Cardiac muscle cell (in vitro differentiated cells and primary cell): ENCODE results near the gene ANAPC16. TPM values are rescaled to one million over a fixed set of nuclear protein-coding genes. Genes with fewer than 3 reads are reported as not detected.

Experiments used
- DNase-seq, 2 donors: peaks; one replicate each; pipeline versions ENCODE4 v3.0.0 to v3.0.0-alpha.2; 2010 to 2017; ENCODE audit warnings: low read depth in 1 of 2, low spot score in 1 of 2
- H3K27ac ChIP-seq: fragments of 200-600 bp; sonication (generic); 2 replicates; pipeline ENCODE4 v1.5.1; 2016
- H3K27me3 ChIP-seq: fragments of 200-600 bp; sonication (generic); 2 replicates; pipeline ENCODE4 v1.6.0; 2016; ENCODE audit warnings: control low read depth
- H3K36me3 ChIP-seq: fragments of 200-600 bp; sonication (generic); 2 replicates; pipeline ENCODE4 v1.5.1; 2016; ENCODE audit warnings: control low read depth
- H3K4me1 ChIP-seq: fragments of 200-600 bp; sonication (generic); 2 replicates; pipeline ENCODE4 v1.8.1; 2017; ENCODE audit warnings: low read depth, mild to moderate bottlenecking, mixed run types
- H3K4me3 ChIP-seq: fragments of 200-600 bp; sonication (generic); 2 replicates; pipeline ENCODE4 v1.5.1; 2016; ENCODE audit warnings: mild to moderate bottlenecking
- H3K9me3 ChIP-seq: fragments of 200-600 bp; sonication (generic); 2 replicates; pipeline ENCODE4 v1.5.1; 2017; ENCODE audit warnings: low read depth, mild to moderate bottlenecking, control low read depth
- polyA plus RNA-seq: library from polyadenylated mRNA; unstranded; fragments of >200 nt; fragmentation: Nextera tagmentation; extraction: Ambion mirVana; gene quantifications from 2 replicates; pipeline ENCODE4 v1.2.1, GENCODE V29; 2016
- total RNA-seq: library from RNA; depleted of rRNA; stranded (reverse); fragments of >200 nt; gene quantifications from 2 replicates; pipeline ENCODE4 v1.2.3, GENCODE V29; 2016
- TF ChIP-seq, protein P1 (sequence below): IDR thresholded peaks from 2 replicates; pipeline ENCODE4 v1.5.1; 2012; ENCODE audit warnings: low read depth, mild to moderate bottlenecking, low read length

Gene ANAPC16
- total and polyA plus RNA-seq, 2 experiments from 2014 or later, result 92.2 to 283 TPM

DNA sequence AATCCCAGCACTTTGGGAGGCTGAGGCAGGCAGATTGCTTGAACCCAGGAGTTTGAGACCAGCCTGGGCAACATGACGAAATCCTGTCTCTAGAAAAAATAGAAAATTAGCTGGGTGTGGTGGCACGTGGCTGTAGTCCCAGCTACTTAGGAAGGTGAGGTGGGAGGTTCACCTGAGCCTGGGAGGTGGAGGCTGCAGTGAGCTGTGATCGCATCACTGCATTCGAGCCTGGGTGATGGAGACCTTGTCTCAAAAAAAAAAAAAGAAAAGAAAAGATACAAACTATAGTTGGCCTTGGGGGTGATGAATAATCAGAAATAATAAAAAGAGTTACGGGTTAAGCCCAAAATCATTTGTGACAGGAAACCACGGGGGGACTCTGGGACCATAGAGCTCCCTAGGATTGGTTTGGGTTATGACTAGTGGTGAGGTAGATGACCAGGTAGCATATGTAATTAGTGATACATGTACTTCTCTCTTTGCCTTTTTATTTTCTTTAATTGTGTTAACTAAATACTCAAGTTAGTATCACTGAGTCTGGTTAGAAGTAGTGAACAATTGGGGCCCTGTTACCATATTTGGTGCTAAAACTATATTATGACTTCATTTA, 10.7 kb downstream of the ANAPC16 start:
- peaks cover 19% of the 10 kb centered on the region for H3K4me1 ChIP-seq
- TF ChIP-seq, protein P1, sequence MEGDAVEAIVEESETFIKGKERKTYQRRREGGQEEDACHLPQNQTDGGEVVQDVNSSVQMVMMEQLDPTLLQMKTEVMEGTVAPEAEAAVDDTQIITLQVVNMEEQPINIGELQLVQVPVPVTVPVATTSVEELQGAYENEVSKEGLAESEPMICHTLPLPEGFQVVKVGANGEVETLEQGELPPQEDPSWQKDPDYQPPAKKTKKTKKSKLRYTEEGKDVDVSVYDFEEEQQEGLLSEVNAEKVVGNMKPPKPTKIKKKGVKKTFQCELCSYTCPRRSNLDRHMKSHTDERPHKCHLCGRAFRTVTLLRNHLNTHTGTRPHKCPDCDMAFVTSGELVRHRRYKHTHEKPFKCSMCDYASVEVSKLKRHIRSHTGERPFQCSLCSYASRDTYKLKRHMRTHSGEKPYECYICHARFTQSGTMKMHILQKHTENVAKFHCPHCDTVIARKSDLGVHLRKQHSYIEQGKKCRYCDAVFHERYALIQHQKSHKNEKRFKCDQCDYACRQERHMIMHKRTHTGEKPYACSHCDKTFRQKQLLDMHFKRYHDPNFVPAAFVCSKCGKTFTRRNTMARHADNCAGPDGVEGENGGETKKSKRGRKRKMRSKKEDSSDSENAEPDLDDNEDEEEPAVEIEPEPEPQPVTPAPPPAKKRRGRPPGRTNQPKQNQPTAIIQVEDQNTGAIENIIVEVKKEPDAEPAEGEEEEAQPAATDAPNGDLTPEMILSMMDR, result no peak
- H3K4me3 ChIP-seq, result no peak overlapping the region
- no peak for DNase-seq
- peaks cover 7% of the 10 kb centered on the region for H3K36me3 ChIP-seq
- no peaks in the 10 kb centered on the region for H3K9me3 ChIP-seq
- peak overlapping the region; percentile 39 for H3K27ac ChIP-seq
- H3K27me3 ChIP-seq, result no peaks in the 10 kb centered on the region

DNA sequence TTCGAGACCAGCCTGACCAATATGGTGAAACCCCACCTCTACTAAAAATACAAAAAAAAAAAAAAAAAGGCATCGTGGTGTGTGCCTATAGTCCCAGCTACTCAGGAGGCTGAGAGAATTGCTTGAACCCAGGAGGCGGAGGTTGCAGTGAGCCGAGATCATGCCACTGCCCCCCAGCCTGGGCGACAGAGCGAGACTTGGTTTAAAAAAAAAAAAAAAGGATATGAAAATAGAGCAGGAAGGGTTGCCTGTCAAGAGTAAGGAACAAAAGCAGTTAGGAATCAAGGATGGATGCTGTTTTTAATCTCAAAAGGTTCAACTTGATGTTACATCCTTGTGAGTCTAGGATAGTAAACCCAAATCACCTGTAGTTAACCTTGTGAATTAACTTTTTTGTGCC, 12.0 kb downstream of the ANAPC16 start:
- no peak for DNase-seq
- no peak overlapping the region for H3K4me3 ChIP-seq
- H3K27me3 ChIP-seq, result no peaks in the 10 kb centered on the region
- H3K36me3 ChIP-seq, result peaks cover 9% of the 10 kb centered on the region
- H3K27ac ChIP-seq, result peak overlapping the region; percentile 71
- peaks cover 15% of the 10 kb centered on the region for H3K4me1 ChIP-seq
- no peaks in the 10 kb centered on the region for H3K9me3 ChIP-seq
- TF ChIP-seq, protein P1, result no peak

DNA sequence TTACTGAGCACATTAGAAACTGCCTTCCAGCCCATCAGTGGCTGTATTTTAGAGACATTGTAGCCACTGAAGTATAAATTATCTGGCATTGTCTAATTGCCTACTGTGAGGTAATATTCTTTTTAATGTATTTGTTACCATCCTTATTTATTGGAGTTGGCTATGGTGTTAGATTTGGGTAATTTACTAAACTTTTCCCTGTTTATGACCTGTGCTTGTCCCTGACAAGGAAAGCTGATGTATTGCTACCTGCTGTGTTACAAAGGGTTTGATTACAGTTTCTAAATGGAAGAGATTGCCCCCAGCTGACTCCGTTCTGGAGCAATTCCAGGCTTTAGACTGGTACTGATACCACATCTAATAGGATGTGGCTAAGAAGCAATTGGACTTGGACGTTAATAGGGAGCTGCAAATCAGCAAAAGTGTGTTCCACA, 12.5 kb downstream of the ANAPC16 start:
- Histone ChIP-seq H3K9me3 (no peaks in the 10 kb centered on the region), H3K27me3 (no peaks in the 10 kb centered on the region), H3K4me1 (peaks cover 15% of the 10 kb centered on the region), H3K36me3 (peaks cover 14% of the 10 kb centered on the region), H3K27ac (peak overlapping the region; percentile 71), H3K4me3 (no peak overlapping the region)
- DNase-seq, result no peak
- TF ChIP-seq, protein P1, result no peak

DNA sequence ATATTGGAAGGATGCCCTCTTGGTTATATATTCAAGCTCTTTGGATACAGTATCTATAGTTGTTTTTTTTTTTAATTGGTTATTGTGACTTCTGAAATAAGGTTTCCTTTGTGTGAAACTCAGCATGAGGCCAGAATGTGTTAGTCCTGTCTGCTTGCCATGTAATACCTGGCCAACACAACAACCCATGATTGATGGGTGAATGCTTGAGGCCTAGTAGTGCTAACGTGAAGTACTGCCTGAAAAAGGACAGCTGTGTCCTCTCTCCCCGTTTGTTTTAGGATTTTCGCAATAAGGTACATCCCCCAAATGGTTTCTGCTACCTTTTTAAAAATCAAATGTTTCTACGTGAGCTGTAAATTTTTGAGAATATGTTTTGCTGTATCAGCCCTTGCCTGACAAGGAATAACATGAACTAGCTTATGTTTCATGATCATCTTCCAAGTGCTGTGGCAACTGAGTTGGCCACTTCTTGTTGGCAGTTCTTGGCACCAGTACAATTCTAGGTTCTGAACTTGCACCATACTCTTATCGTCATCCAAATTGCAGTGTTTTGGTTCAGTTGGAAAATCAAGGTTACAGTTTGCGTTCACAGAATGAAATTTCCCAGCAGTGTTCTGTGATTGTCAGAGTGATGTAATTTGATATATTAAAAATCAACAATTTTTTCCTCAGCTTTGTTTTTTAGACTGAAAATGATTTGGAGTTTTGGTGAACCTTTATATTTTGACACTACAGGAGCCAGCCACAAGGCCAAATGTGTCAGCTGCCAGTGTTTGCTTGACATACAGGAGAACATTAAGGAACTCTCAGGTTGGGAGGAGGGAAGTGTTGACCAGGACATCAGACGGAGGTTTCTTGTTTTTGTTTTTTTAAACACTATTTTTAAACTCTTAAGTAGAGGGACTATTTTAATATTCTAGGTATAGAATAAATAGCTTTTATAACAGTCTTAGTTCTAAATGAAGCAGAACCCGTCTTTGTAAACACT, 13.7 kb downstream of the ANAPC16 start:
- H3K4me3 ChIP-seq, result no peak overlapping the region
- peak overlapping the region; percentile 38 for H3K27ac ChIP-seq
- H3K27me3 ChIP-seq, result no peaks in the 10 kb centered on the region
- peaks cover 15% of the 10 kb centered on the region for H3K4me1 ChIP-seq
- TF ChIP-seq, protein P1, result no peak
- peaks cover 23% of the 10 kb centered on the region for H3K36me3 ChIP-seq
- no peaks in the 10 kb centered on the region for H3K9me3 ChIP-seq
- DNase-seq, result peak in 1 of 2 donors; percentile 78

DNA sequence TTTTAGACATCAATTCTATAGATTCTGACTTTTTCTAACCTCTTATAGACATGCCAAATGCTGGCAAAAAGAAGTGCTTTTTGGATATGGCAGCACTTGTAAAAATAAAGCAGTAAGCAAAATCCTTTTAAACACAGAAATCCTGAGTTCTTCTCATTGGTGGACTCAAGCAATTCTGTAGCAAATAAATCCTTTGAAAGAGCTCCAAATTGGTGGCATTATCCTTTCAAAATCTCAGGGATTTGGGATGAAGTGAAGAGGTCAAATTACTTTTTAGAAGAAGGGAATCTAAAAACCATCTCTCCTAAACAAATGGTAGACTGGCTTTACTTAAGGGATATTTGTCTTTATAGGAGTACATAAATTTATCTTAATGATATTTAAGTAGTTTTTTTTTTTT, 17.8 kb downstream of the ANAPC16 start:
- peaks cover 32% of the 10 kb centered on the region for H3K36me3 ChIP-seq
- no peak overlapping the region for H3K27ac ChIP-seq
- peaks cover 12% of the 10 kb centered on the region for H3K4me1 ChIP-seq
- H3K27me3 ChIP-seq, result no peaks in the 10 kb centered on the region
- H3K4me3 ChIP-seq, result no peak overlapping the region
- no peak for DNase-seq
- no peaks in the 10 kb centered on the region for H3K9me3 ChIP-seq
- TF ChIP-seq, protein P1, result no peak
